HG02970 (cell line): Measurements from ENCODE around the gene BIK.
"Not testable (repeated sequence)": the region's sequence is repeated elsewhere in the genome, so short reads cannot be mapped to it uniquely, and the experiment has no call there.

Source experiments
- ATAC-seq: cut with Tn5 transposase; IDR thresholded peaks from one replicate; pipeline ENCODE4 v1.9.1; 2021; ENCODE audit warnings: mild to moderate bottlenecking, moderate library complexity, moderate number of reproducible peaks; ENCODE audit not compliant: unreplicated experiment, low FRiP score

The BIK gene

GRCh38 chr22:43104056-43104625 is 6.4 kb upstream of the BIK start:
- ATAC-seq, result not testable (repeated sequence)

- ATAC-seq, result not testable (repeated sequence)
Observed at GRCh38 chr22:43104950-43105349, 5.6 kb upstream of the BIK start.

- no peak for ATAC-seq
Observed at GRCh38 chr22:43106302-43106701, 4.2 kb upstream of the BIK start.

GRCh38 chr22:43109511-43109910 is 1.0 kb upstream of the BIK start:
- no peak for ATAC-seq

GRCh38 chr22:43109921-43110443 is 568 bp upstream of the BIK start:
- no peak for ATAC-seq

- ATAC-seq, result no peak
Observed at GRCh38 chr22:43110927-43111623, 525 bp downstream of the BIK start.

- no peak for ATAC-seq
Observed at GRCh38 chr22:43113526-43114251, 3.1 kb downstream of the BIK start.

- ATAC-seq, result no peak
Observed at GRCh38 chr22:43114958-43115357, 4.4 kb downstream of the BIK start.

- ATAC-seq, result no peak
Observed at GRCh38 chr22:43116932-43117331, 6.4 kb downstream of the BIK start.

GRCh38 chr22:43118024-43118849 is 7.7 kb downstream of the BIK start:
- no peak for ATAC-seq

GRCh38 chr22:43118953-43119458 is 8.5 kb downstream of the BIK start:
- no peak for ATAC-seq

- ATAC-seq, result no peak
Observed at GRCh38 chr22:43126501-43127165, 16.1 kb downstream of the BIK start.

- no peak for ATAC-seq
Observed at GRCh38 chr22:43127166-43127908, 16.8 kb downstream of the BIK start.

- no peak for ATAC-seq
Observed at GRCh38 chr22:43128116-43128515, 17.6 kb downstream of the BIK start.

- ATAC-seq, result no peak
Observed at GRCh38 chr22:43128928-43129424, 18.4 kb downstream of the BIK start.

- no peak for ATAC-seq
Observed at GRCh38 chr22:43129426-43130425, 19.2 kb downstream of the BIK start.

GRCh38 chr22:43131773-43132501 is 21.4 kb downstream of the BIK start:
- ATAC-seq, result no peak
